GM13977 (cell line): ENCODE results near the gene ADAD2.
"Not testable (repeated sequence)": the region's sequence is repeated elsewhere in the genome, so short reads cannot be mapped to it uniquely, and the experiment has no call there.

Experiments
- DNase-seq: peaks from one replicate; pipeline ENCODE4 v3.0.0; 2012; ENCODE audit warnings: low spot score
- CTCF ChIP-seq: IDR thresholded peaks from 2 replicates; pipeline ENCODE4 v1.5.1; 2012; ENCODE audit warnings: mild to moderate bottlenecking, control low read depth; ENCODE audit not compliant: insufficient read depth; ENCODE audit errors: extremely low read depth, missing control alignments
- in situ Hi-C: fragments of 300-500 bp; cut with MboI; formaldehyde crosslinking; loops from one replicate; pipeline ENCODE4 v1.12.0; 2022; ENCODE audit warnings: low sequenced_read_pairs, low pct_unique_long_range_greater_than_20kb, mixed read lengths, inconsistent platforms; ENCODE audit not compliant: unreplicated experiment

The ADAD2 gene

GRCh38 chr16:84196101-84196500 is 5.1 kb downstream of the ADAD2 start:
- no peak for TF ChIP-seq CTCF
- in situ Hi-C loops: no loop called here
- DNase-seq: no peak

DNA sequence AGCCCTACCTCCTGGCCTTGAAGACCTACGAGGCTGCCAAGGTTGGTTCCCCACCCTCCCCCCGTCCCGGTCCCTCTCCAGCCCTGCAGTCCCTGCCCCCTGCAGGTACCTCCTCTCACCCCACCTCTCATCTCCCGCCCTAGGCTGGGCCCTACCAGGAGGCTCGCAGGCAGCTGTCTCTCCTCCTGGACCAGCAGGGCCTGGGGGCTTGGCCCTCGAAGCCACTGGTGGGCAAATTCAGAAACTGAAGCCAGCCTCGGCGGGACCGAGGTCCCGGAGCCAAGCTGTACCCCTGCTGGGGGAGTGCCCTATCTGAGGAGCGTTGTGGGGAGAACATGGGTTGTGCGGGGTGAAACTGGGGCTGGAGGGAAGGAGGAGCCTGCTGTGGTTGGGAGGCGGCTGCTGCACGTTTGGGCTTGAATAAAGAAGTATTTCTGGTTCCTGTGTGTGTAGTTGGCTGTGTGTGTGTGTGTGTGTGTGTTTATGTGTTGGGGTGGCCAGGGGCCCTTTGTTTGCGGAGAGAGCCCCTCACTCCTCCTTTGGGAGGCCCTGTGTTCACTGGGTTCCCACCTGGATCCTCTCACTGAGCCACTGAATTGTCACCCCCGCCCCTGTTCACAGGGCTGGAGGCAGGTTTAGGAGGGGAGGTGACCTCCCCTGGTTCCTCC is 5.9 kb downstream of the ADAD2 start:
- no peak for TF ChIP-seq CTCF
- in situ Hi-C loops: no loop called here
- no peak for DNase-seq

GRCh38 chr16:84197466-84198128 is 6.6 kb downstream of the ADAD2 start:
- no peak for DNase-seq
- no peak for TF ChIP-seq CTCF
- in situ Hi-C loops: no loop called here

DNA sequence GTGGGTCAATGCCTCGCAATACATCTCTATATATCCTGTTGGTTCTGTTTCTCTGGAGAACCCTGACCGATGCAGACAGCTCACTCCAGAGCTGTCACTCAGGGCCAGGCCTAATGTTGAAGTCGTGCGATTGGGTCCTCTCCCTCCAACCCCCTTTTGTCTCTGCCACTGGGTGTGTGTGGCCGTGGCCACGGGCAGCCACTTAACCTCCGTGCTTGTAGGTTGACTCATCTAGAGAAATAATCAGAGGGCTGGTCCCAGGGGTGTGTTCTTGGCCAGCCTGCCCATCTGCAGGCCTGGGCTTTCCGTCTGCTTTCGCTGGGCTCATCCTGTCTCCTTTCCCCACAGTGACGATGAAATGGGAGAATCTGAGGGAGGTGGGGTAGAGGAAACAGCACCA is 7.4 kb downstream of the ADAD2 start:
- in situ Hi-C loops: no loop called here
- TF ChIP-seq CTCF: no peak
- no peak for DNase-seq

DNA sequence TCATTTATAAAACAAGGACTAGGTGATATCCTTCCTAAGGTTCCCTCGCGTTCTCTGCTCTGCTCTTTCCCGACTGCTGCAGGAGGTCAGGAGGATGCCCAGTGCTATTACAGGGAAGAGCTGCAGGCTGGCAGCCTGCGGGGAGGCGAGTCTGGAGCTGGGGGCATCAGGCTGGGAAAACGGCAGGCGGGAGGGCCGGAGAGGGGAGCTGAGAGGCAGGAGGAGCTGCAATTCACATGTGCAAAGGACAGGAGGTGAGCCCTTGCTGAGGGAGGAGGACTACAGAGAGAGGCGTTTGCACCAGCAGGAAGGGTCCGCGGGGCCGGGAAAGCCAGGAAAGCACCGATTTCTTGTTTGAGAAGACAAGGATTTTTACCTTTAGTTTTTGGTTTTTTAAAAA is 8.1 kb downstream of the ADAD2 start:
- TF ChIP-seq CTCF: no peak
- in situ Hi-C loops: no loop called here
- no peak for DNase-seq

GRCh38 chr16:84199861-84200260 is 8.9 kb downstream of the ADAD2 start:
- no peak for TF ChIP-seq CTCF
- DNase-seq: no peak
- in situ Hi-C loops: no loop called here

DNA sequence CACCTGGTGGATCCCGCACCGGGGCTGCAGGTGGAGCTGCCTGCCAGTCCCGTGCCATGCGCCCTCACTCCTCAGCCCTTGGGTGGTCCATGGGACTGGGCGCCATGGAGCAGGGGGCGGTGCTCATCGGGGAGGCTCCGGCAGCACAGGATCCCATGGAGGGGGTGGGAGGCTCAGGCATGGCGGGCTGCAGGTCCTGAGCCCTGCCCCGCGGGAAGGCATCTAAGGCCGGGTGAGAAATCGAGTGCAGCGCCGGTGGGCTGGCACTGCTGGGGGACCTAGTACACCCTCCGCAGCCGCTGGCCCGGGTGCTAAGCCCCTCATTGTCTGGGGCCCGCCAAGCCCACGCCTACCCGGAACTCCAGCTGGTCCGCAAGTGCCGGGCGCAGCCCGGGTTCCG is 13.6 kb downstream of the ADAD2 start:
- DNase-seq, in situ Hi-C loops: not testable (repeated sequence)

DNA sequence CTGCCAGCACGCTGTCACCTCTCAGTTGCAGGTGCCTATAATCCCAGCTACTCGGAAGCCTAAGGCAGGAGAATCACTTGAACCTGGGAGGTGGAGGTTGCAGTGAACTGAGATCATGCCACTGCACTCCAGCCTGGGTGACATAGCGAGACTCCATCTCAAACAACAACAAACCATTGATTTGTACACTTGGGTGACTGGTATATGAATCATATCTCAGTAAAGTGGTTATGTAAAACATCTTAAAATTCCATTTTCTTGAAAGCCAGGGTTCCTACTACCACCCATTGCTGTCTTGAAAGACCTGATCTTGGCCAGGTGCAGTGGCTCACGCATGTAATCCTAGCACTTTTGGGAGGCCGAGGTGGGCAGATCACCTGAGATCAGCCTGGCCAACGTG is 14.2 kb downstream of the ADAD2 start:
- in situ Hi-C loops, DNase-seq: not testable (repeated sequence)
